ENCODE data around the gene PLAGL2. TPM values are rescaled to one million over a fixed set of nuclear protein-coding genes. Genes with fewer than 3 reads are reported as not detected.
"Not testable (repeated sequence)": the region's sequence is repeated elsewhere in the genome, so short reads cannot be mapped to it uniquely, and the experiment has no call there.

PLAGL2 gene
- total RNA-seq, 2 experiments from 2014 or later, result 15.6 to 16.9 TPM

DNA sequence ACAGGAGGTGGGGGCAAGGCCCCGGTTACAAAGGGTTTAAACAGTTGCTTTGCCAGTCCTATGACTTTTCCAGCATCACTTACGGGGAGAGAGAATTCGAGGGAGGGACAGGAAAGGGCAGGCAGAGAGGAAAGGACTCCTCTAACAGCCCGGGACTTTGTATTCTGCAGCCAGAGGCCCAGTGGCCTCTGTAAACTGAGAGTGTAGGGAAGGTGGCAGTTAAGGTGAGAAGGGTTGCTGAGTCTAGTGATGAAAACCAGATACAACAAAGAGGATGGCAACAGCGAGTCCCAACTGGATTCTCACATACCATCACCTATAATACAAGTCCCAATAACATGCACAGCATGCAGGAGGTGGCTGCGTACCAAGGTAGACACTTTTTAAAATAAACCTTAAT lies 13.5 kb downstream of the PLAGL2 start:
- Histone ChIP-seq H3K9me3 (ENCODE audit: control insufficient read depth in 1 of 2, insufficient read depth in 1 of 2, low read length in 2 of 2) (no peaks in the 10 kb centered on the region), H3K4me3 (ENCODE audit: low read length) (no peak overlapping the region), H3K36me3 (ENCODE audit: insufficient read depth, low read length) (peaks cover 43% of the 10 kb centered on the region), H3K27me3 (ENCODE audit: control insufficient read depth in 1 of 2, insufficient read depth in 2 of 2, low read length in 2 of 2) (no peaks in the 10 kb centered on the region), H3K27ac (ENCODE audit: low read depth in 1 of 2, low read length in 2 of 2) (no peak overlapping the region), H3K4me1 (ENCODE audit: insufficient read depth, low read length) (peaks cover 13% of the 10 kb centered on the region)
- no peak overlapping the region for H3K27ac Mint-ChIP-seq
- no peak overlapping the region for H3K4me3 Mint-ChIP-seq
- ChIA-PET CTCF (no interaction called here), POLR2A (no interaction called here)
- intact Hi-C loops (cut with DNase I, micrococcal nuclease), result no loop called here
- H3K27me3 Mint-ChIP-seq, result no peaks in the 10 kb centered on the region
- DNase-seq, result no peak
- H3K4me1 Mint-ChIP-seq (ENCODE audit: low read depth), result peaks cover 38% of the 10 kb centered on the region
- ATAC-seq (ENCODE audit: poor library complexity), result no peak
- TF ChIP-seq CTCF (IDR thresholded peaks at IDR 0.05), result no peak
- H3K9me3 Mint-ChIP-seq, result no peaks in the 10 kb centered on the region
- peaks cover 51% of the 10 kb centered on the region for H3K36me3 Mint-ChIP-seq (ENCODE audit: low read depth)

- H3K4me1 Mint-ChIP-seq (ENCODE audit: low read depth), result peaks cover 38% of the 10 kb centered on the region
- H3K27ac Mint-ChIP-seq; ATAC-seq (ENCODE audit: poor library complexity); H3K9me3 Mint-ChIP-seq; intact Hi-C loops (cut with DNase I, micrococcal nuclease); H3K27me3 ChIP-seq (ENCODE audit: control insufficient read depth in 1 of 2, insufficient read depth in 2 of 2, low read length in 2 of 2); H3K4me3 Mint-ChIP-seq; CTCF ChIA-PET; H3K9me3 ChIP-seq (ENCODE audit: control insufficient read depth in 1 of 2, insufficient read depth in 1 of 2, low read length in 2 of 2); H3K27me3 Mint-ChIP-seq; DNase-seq; H3K4me3 ChIP-seq (ENCODE audit: low read length); H3K27ac ChIP-seq (ENCODE audit: low read depth in 1 of 2, low read length in 2 of 2); POLR2A ChIA-PET: not testable (repeated sequence)
- Histone ChIP-seq H3K36me3 (ENCODE audit: insufficient read depth, low read length) (peaks cover 36% of the 10 kb centered on the region), H3K4me1 (ENCODE audit: insufficient read depth, low read length) (peaks cover 20% of the 10 kb centered on the region)
- peaks cover 45% of the 10 kb centered on the region for H3K36me3 Mint-ChIP-seq (ENCODE audit: low read depth)
These were observed 14.2 kb downstream of the PLAGL2 start for GRCh38 chr20:32193336-32193735.

- intact Hi-C loops (cut with DNase I, micrococcal nuclease), result no loop called here
- peaks cover 25% of the 10 kb centered on the region for H3K4me1 ChIP-seq (ENCODE audit: insufficient read depth, low read length)
- ATAC-seq (ENCODE audit: poor library complexity), result no peak
- POLR2A ChIA-PET, result no interaction called here
- no peak overlapping the region for H3K27ac ChIP-seq (ENCODE audit: low read depth in 1 of 2, low read length in 2 of 2)
- TF ChIP-seq CTCF (IDR thresholded peaks at IDR 0.05), result no peak
- H3K36me3 Mint-ChIP-seq (ENCODE audit: low read depth), result peaks cover 39% of the 10 kb centered on the region
- no peaks in the 10 kb centered on the region for H3K9me3 Mint-ChIP-seq
- CTCF ChIA-PET, result no interaction called here
- H3K36me3 ChIP-seq (ENCODE audit: insufficient read depth, low read length), result peaks cover 30% of the 10 kb centered on the region
- peaks cover 36% of the 10 kb centered on the region for H3K4me1 Mint-ChIP-seq (ENCODE audit: low read depth)
- DNase-seq, result no peak
- H3K9me3 ChIP-seq (ENCODE audit: control insufficient read depth in 1 of 2, insufficient read depth in 1 of 2, low read length in 2 of 2), result no peaks in the 10 kb centered on the region
- H3K27ac Mint-ChIP-seq, result peak overlapping the region; percentile 85
- H3K4me3 ChIP-seq (ENCODE audit: low read length), result no peak overlapping the region
- H3K27me3 Mint-ChIP-seq, result no peaks in the 10 kb centered on the region
- peak overlapping the region; percentile 71 for H3K4me3 Mint-ChIP-seq
- no peaks in the 10 kb centered on the region for H3K27me3 ChIP-seq (ENCODE audit: control insufficient read depth in 1 of 2, insufficient read depth in 2 of 2, low read length in 2 of 2)
These were observed 14.8 kb downstream of the PLAGL2 start for GRCh38 chr20:32192698-32193097.

DNA sequence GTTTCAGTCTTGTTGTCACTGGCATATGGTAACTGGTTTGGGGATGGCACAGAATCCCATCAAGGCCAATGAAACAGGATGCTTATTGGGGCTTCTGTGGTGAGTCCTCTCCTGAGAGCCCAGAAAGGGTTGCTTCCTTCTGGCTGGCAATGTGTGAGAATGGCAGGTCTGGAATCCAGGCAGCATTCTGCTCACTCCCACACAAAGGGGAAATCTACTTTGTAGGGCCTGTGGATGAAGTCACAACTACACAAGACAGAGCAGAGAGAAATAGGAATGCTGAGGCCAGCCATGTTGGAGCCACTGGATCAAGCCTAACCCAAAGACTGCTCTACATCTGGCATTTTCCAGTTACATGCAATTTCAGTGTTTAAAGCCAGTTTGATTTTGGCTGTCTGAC lies 15.7 kb downstream of the PLAGL2 start:
- CTCF ChIA-PET, result no interaction called here
- Mint-ChIP-seq H3K9me3 (no peaks in the 10 kb centered on the region), H3K36me3 (ENCODE audit: low read depth) (peaks cover 31% of the 10 kb centered on the region), H3K27me3 (no peaks in the 10 kb centered on the region), H3K4me1 (ENCODE audit: low read depth) (peaks cover 33% of the 10 kb centered on the region), H3K27ac (peak overlapping the region; percentile 85), H3K4me3 (peak overlapping the region; percentile 71)
- H3K27ac ChIP-seq (ENCODE audit: low read depth in 1 of 2, low read length in 2 of 2), result no peak overlapping the region
- no peak overlapping the region for H3K4me3 ChIP-seq (ENCODE audit: low read length)
- H3K36me3 ChIP-seq (ENCODE audit: insufficient read depth, low read length), result peaks cover 22% of the 10 kb centered on the region
- TF ChIP-seq CTCF (IDR thresholded peaks at IDR 0.05), result no peak
- POLR2A ChIA-PET, result no interaction called here
- intact Hi-C loops (cut with DNase I, micrococcal nuclease), result no loop called here
- no peaks in the 10 kb centered on the region for H3K27me3 ChIP-seq (ENCODE audit: control insufficient read depth in 1 of 2, insufficient read depth in 2 of 2, low read length in 2 of 2)
- H3K9me3 ChIP-seq (ENCODE audit: control insufficient read depth in 1 of 2, insufficient read depth in 1 of 2, low read length in 2 of 2), result no peaks in the 10 kb centered on the region
- DNase-seq (no peak), ATAC-seq (ENCODE audit: poor library complexity) (no peak)
- peaks cover 25% of the 10 kb centered on the region for H3K4me1 ChIP-seq (ENCODE audit: insufficient read depth, low read length)

All from CD4-positive, alpha-beta T cell (primary cell).